Measurements from ENCODE around the gene FEZF1. TPM values are rescaled to one million over a fixed set of nuclear protein-coding genes. Genes with fewer than 3 reads are reported as not detected.

FEZF1 gene
- total and polyA plus RNA-seq, 10 donors, result 0.04 TPM; not detected in 9

- DNase-seq, result no peak
- no peak for TF ChIP-seq POLR2A (IDR thresholded peaks at IDR 0.05)
- H3K4me1 ChIP-seq, result peaks cover 3 to 31% (median 18%) of the 10 kb centered on the region in 6 donors
- H3K4me3 ChIP-seq, result peak overlapping the region in 1 of 8 donors; percentile 10
- no peaks in the 10 kb centered on the region for H3K36me3 ChIP-seq
- peaks cover 2 to 100% (median 98%) of the 10 kb centered on the region in 7 donors for H3K27me3 ChIP-seq (replicated peaks in 1 of 7)
- intact Hi-C loops (cut with DNase I; ENCODE audit: low total_unique reads), result no loop called here
- no peak overlapping the region for H3K27ac ChIP-seq
- H3K9me3 ChIP-seq, result no peaks in the 10 kb centered on the region
- 6 to 18% (median 9%) methylated on average over 34 of the region's 34 CpGs for WGBS, 5 donors
These were observed 7.3 kb upstream of the FEZF1 start for GRCh38 chr7:122311734-122312450.

GRCh38 chr7:122311050-122311700 lies 6.6 kb upstream of the FEZF1 start:
- Histone ChIP-seq H3K27ac (no peak overlapping the region), H3K9me3 (no peaks in the 10 kb centered on the region), H3K4me3 (peak overlapping the region in 2 of 8 donors; percentile 23 to 26), H3K4me1 (peaks cover 3 to 28% (median 18%) of the 10 kb centered on the region in 6 donors), H3K27me3 (replicated peaks in 1 of 7) (peaks cover 2 to 100% (median 98%) of the 10 kb centered on the region in 7 donors), H3K36me3 (no peaks in the 10 kb centered on the region)
- WGBS, 5 donors, result 7 to 23% (median 15%) methylated on average over 12 of the region's 12 CpGs
- intact Hi-C loops (cut with DNase I; ENCODE audit: low total_unique reads), result no loop called here
- no peak for DNase-seq
- TF ChIP-seq POLR2AphosphoS5 (IDR thresholded peaks at IDR 0.05) (no peak), POLR2A (IDR thresholded peaks at IDR 0.05) (no peak)
- TF ChIP-seq, protein P1, sequence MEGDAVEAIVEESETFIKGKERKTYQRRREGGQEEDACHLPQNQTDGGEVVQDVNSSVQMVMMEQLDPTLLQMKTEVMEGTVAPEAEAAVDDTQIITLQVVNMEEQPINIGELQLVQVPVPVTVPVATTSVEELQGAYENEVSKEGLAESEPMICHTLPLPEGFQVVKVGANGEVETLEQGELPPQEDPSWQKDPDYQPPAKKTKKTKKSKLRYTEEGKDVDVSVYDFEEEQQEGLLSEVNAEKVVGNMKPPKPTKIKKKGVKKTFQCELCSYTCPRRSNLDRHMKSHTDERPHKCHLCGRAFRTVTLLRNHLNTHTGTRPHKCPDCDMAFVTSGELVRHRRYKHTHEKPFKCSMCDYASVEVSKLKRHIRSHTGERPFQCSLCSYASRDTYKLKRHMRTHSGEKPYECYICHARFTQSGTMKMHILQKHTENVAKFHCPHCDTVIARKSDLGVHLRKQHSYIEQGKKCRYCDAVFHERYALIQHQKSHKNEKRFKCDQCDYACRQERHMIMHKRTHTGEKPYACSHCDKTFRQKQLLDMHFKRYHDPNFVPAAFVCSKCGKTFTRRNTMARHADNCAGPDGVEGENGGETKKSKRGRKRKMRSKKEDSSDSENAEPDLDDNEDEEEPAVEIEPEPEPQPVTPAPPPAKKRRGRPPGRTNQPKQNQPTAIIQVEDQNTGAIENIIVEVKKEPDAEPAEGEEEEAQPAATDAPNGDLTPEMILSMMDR (IDR thresholded peaks at IDR 0.05 in 8 of 11, conservative IDR thresholded peaks at IDR 0.05 in 3 of 11), result no peak

- H3K36me3 ChIP-seq, result no peaks in the 10 kb centered on the region
- TF ChIP-seq POLR2AphosphoS5 (IDR thresholded peaks at IDR 0.05), result peak in 1 of 3 donors; percentile 58
- no peak for TF ChIP-seq POLR2A (IDR thresholded peaks at IDR 0.05)
- TF ChIP-seq, protein P1 (IDR thresholded peaks at IDR 0.05 in 8 of 11, conservative IDR thresholded peaks at IDR 0.05 in 3 of 11), result no peak
- no peak overlapping the region for H3K27ac ChIP-seq
- WGBS, 5 donors, result 3 to 7% (median 4%) methylated on average over 40 to 61 of the region's 61 CpGs
- intact Hi-C loops (cut with DNase I; ENCODE audit: low total_unique reads), result no loop called here
- no peak for DNase-seq
- peaks cover 6 to 100% (median 98%) of the 10 kb centered on the region in 7 donors for H3K27me3 ChIP-seq (replicated peaks in 1 of 7)
- H3K9me3 ChIP-seq, result peaks cover 0 to 5% (median 0%) of the 10 kb centered on the region in 8 donors
- H3K4me1 ChIP-seq, result peaks cover 3 to 33% (median 25%) of the 10 kb centered on the region in 6 donors
- peak overlapping the region in 7 of 8 donors; percentile 21 to 61 (median 25) for H3K4me3 ChIP-seq
These were observed 5.8 kb upstream of the FEZF1 start for GRCh38 chr7:122310119-122311021.

DNA sequence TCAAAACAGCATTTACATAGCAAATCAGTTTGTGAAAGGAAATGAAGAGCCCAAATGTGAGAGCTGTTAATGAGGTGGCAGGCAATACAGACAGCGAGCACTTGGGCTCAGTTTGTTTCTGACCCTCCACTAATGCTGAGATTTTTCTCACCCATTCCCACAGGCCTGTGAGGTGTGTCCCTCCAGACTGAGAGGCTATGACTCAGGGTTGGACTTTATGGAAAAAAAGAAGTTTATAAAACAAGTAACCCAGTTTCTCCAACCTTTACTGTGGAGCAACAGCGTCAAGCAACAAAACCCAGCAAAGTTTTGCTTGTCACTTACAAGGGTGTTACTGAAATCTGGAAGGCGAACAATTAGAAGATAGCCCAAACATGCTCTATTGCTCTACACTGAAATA lies 4.9 kb upstream of the FEZF1 start:
- TF ChIP-seq, protein P1 (IDR thresholded peaks at IDR 0.05 in 8 of 11, conservative IDR thresholded peaks at IDR 0.05 in 3 of 11), result no peak
- no peak for TF ChIP-seq POLR2AphosphoS5 (IDR thresholded peaks at IDR 0.05)
- TF ChIP-seq POLR2A (IDR thresholded peaks at IDR 0.05), result no peak
- Histone ChIP-seq H3K27me3 (replicated peaks in 1 of 7) (peaks cover 6 to 100% (median 98%) of the 10 kb centered on the region in 7 donors), H3K27ac (no peak overlapping the region), H3K9me3 (peaks cover 0 to 6% (median 0%) of the 10 kb centered on the region in 8 donors), H3K36me3 (no peaks in the 10 kb centered on the region), H3K4me1 (peaks cover 3 to 42% (median 31%) of the 10 kb centered on the region in 6 donors), H3K4me3 (no peak overlapping the region)
- no peak for DNase-seq
- WGBS, 5 donors, result 18 to 29% (median 20%) methylated on average over 3 of the region's 3 CpGs
- intact Hi-C loops (cut with DNase I; ENCODE audit: low total_unique reads), result no loop called here
